Smooth muscle cell (in vitro differentiated cells): Measurements from ENCODE around the gene DIAPH1. TPM values are rescaled to one million over a fixed set of nuclear protein-coding genes. Genes with fewer than 3 reads are reported as not detected.

ENCODE experiments used
- DNase-seq: peaks from one replicate; lab custom pipeline; 2025; ENCODE audit not compliant: unreplicated experiment; lab: John Stamatoyannopoulos, UW
- H2AFZ ChIP-seq: fragments of 200-600 bp; sonication (generic); 2 replicates; pipeline ENCODE4 v1.6.0; 2016; ENCODE audit warnings: antibody characterized with exemption, low read depth, mild to moderate bottlenecking
- H3F3A ChIP-seq: fragments of 200-600 bp; sonication (generic); 2 replicates; pipeline ENCODE4 v1.6.0; 2017; ENCODE audit warnings: antibody characterized with exemption, low read depth
- H3K27ac ChIP-seq: fragments of 200-600 bp; sonication (generic); 2 replicates; pipeline ENCODE4 v1.5.1; 2016; ENCODE audit warnings: low read depth, mild to moderate bottlenecking
- H3K27me3 ChIP-seq: fragments of 200-600 bp; sonication (generic); 2 replicates; pipeline ENCODE4 v1.6.1; 2016; ENCODE audit warnings: low read depth, mild to moderate bottlenecking
- H3K36me3 ChIP-seq: fragments of 200-600 bp; sonication (generic); 2 replicates; pipeline ENCODE4 v1.5.1; 2016; ENCODE audit warnings: low read depth
- H3K4me1 ChIP-seq: fragments of 200-600 bp; sonication (generic); 2 replicates; pipeline ENCODE4 v1.5.1; 2016; ENCODE audit warnings: low read depth
- H3K4me2 ChIP-seq: fragments of 200-600 bp; sonication (generic); 2 replicates; pipeline ENCODE4 v1.6.0; 2016; ENCODE audit warnings: mild to moderate bottlenecking
- H3K4me3 ChIP-seq: fragments of 200-600 bp; sonication (generic); 2 replicates; pipeline ENCODE4 v1.5.1; 2016; ENCODE audit warnings: mild to moderate bottlenecking
- H3K79me2 ChIP-seq: fragments of 200-600 bp; sonication (generic); 2 replicates; pipeline ENCODE4 v1.6.0; 2016; ENCODE audit warnings: low read depth, mild to moderate bottlenecking
- H3K9ac ChIP-seq: fragments of 200-600 bp; sonication (generic); 2 replicates; pipeline ENCODE4 v1.6.0; 2016; ENCODE audit warnings: low read depth
- H3K9me3 ChIP-seq: fragments of 200-600 bp; sonication (generic); replicated peaks from 2 replicates; pipeline ENCODE4 v1.5.1; 2016; ENCODE audit warnings: low read depth
- H4K20me1 ChIP-seq: fragments of 200-600 bp; sonication (generic); 2 replicates; pipeline ENCODE4 v1.6.0; 2016; ENCODE audit warnings: low read depth
- CTCF ChIP-seq: fragments of 200-600 bp; sonication (generic); IDR thresholded peaks from 2 replicates; pipeline ENCODE4 v1.5.1; 2017; ENCODE audit warnings: borderline replicate concordance, mild to moderate bottlenecking, antibody characterized with exemption; ENCODE audit not compliant: insufficient read depth, poor library complexity, severe bottlenecking
- WGBS: methylation state at CpG from one replicate; pipeline ENCODE4 v1.1.7; 2016; ENCODE audit warnings: low lambda C conversion rate; 5-methylcytosine and 5-hydroxymethylcytosine counted together
- polyA plus RNA-seq: library from polyadenylated mRNA; unstranded; fragments of >200 nt; fragmentation: Nextera tagmentation; extraction: Ambion mirVana; gene quantifications from 2 replicates; pipeline ENCODE4 v1.2.1, GENCODE V29; 2016
- total RNA-seq: library from RNA; depleted of rRNA; stranded (reverse); fragments of >200 nt; gene quantifications from 2 replicates; pipeline ENCODE4 v1.2.3, GENCODE V29; 2014

Gene DIAPH1
- total and polyA plus RNA-seq, 2 experiments from 2014 or later: 15.4 to 26.7 TPM

DNA sequence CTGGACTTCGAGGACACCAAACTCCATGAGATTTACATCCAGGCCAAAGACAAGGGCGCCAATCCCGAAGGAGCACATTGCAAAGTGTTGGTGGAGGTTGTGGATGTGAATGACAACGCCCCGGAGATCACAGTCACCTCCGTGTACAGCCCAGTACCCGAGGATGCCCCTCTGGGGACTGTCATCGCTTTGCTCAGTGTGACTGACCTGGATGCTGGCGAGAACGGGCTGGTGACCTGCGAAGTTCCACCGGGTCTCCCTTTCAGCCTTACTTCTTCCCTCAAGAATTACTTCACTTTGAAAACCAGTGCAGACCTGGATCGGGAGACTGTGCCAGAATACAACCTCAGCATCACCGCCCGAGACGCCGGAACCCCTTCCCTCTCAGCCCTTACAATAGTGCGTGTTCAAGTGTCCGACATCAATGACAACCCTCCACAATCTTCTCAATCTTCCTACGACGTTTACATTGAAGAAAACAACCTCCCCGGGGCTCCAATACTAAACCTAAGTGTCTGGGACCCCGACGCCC, 141.7 kb downstream of the DIAPH1 start:
- H2AFZ ChIP-seq: no peak overlapping the region
- no peaks in the 10 kb centered on the region for H3K9me3 ChIP-seq
- no peaks in the 10 kb centered on the region for H3K36me3 ChIP-seq
- no peak for DNase-seq
- no peak for TF ChIP-seq CTCF
- H3K9ac ChIP-seq: no peak overlapping the region
- H3F3A ChIP-seq: peaks cover 23% of the 10 kb centered on the region
- H3K27ac ChIP-seq: peak overlapping the region; percentile 69
- peak overlapping the region; percentile 58 for H3K4me3 ChIP-seq
- H4K20me1 ChIP-seq: peaks cover 59% of the 10 kb centered on the region
- H3K79me2 ChIP-seq: peaks cover 56% of the 10 kb centered on the region
- H3K27me3 ChIP-seq: no peaks in the 10 kb centered on the region
- 89% methylated on average over 24 of the region's 24 CpGs for WGBS
- peak overlapping the region; percentile 85 for H3K4me2 ChIP-seq
- peaks cover 31% of the 10 kb centered on the region for H3K4me1 ChIP-seq

DNA sequence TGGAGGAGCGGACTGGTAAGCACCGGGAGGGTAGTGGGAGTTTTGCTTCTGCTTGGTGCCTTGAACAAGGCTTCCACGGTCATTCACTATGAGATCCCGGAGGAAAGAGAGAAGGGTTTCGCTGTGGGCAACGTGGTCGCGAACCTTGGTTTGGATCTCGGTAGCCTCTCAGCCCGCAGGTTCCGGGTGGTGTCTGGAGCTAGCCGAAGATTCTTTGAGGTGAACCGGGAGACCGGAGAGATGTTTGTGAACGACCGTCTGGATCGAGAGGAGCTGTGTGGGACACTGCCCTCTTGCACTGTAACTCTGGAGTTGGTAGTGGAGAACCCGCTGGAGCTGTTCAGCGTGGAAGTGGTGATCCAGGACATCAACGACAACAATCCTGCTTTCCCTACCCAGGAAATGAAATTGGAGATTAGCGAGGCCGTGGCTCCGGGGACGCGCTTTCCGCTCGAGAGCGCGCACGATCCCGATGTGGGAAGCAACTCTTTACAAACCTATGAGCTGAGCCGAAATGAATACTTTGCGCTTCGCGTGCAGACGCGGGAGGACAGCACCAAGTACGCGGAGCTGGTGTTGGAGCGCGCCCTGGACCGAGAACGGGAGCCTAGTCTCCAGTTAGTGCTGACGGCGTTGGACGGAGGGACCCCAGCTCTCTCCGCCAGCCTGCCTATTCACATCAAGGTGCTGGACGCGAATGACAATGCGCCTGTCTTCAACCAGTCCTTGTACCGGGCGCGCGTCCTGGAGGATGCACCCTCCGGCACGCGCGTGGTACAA, 142.5 kb downstream of the DIAPH1 start:
- Histone ChIP-seq H3K27ac (peak overlapping the region; percentile 69), H3K79me2 (peaks cover 48% of the 10 kb centered on the region), H3K4me3 (peak overlapping the region; percentile 58), H3F3A (peaks cover 23% of the 10 kb centered on the region), H3K4me2 (peak overlapping the region; percentile 85), H3K9me3 (no peaks in the 10 kb centered on the region), H3K9ac (peak overlapping the region; percentile 38), H3K27me3 (no peaks in the 10 kb centered on the region), H4K20me1 (peaks cover 52% of the 10 kb centered on the region), H3K36me3 (no peaks in the 10 kb centered on the region), H3K4me1 (peaks cover 31% of the 10 kb centered on the region), H2AFZ (no peak overlapping the region)
- DNase-seq: no peak
- no peak for TF ChIP-seq CTCF
- 3% methylated on average over 58 of the region's 58 CpGs for WGBS

GRCh38 chr5:141475625-141476131, 143.1 kb downstream of the DIAPH1 start, which contains the start of gene PCDHGC3:
PCDHGC3 (plus strand) TSS chr5:141475966; CDS start chr5:141476117, 151 bp downstream.
- TF ChIP-seq CTCF: peak; percentile 33
- H4K20me1 ChIP-seq: peaks cover 46% of the 10 kb centered on the region
- H3K9ac ChIP-seq: peak within 1 kb of the TSS; percentile 38
- peak within 1 kb of the TSS; percentile 85 for H3K4me2 ChIP-seq
- DNase-seq: peak; percentile 72
- H3F3A ChIP-seq: peaks cover 23% of the 10 kb centered on the region
- H2AFZ ChIP-seq: no peak within 1 kb of the TSS
- H3K4me1 ChIP-seq: peaks cover 31% of the 10 kb centered on the region
- whole genome bisulfite sequencing: 2% methylated on average over 28 of the region's 28 CpGs
- no peaks in the 10 kb centered on the region for H3K27me3 ChIP-seq
- peak within 1 kb of the TSS; percentile 58 for H3K4me3 ChIP-seq
- H3K79me2 ChIP-seq: peaks cover 41% of the 10 kb centered on the region
- H3K27ac ChIP-seq: peak within 1 kb of the TSS; percentile 69
- no peaks in the 10 kb centered on the region for H3K9me3 ChIP-seq
- no peaks in the 10 kb centered on the region for H3K36me3 ChIP-seq
